BJ (cell line): ENCODE results near the gene LINGO4. TPM values are rescaled to one million over a fixed set of nuclear protein-coding genes. Genes with fewer than 3 reads are reported as not detected.

Source experiments
- CTCF ChIA-PET: fragments of 350-600 bp; formaldehyde crosslinking; extraction: SDS; loops from one replicate; lab custom pipeline; 2021; ENCODE audit warnings: antibody characterized with exemption, inconsistent platforms; lab: Yijun Ruan, JAX
- POLR2A ChIA-PET: fragments of 300-600 bp; sonication (Branson Sonifier 250); formaldehyde crosslinking; extraction: SDS; loops from one replicate; lab custom pipeline; 2021; ENCODE audit warnings: antibody characterized with exemption; lab: Charles Lee
- DNase-seq: peaks from one replicate; pipeline ENCODE4 v3.0.0-alpha.2; 2011; ENCODE audit warnings: low read depth
- H3K27me3 ChIP-seq: 2 replicates; pipeline ENCODE4 v1.6.0; 2011; ENCODE audit warnings: low read length; ENCODE audit not compliant: control insufficient read depth, insufficient read depth
- H3K36me3 ChIP-seq: 2 replicates; pipeline ENCODE4 v1.5.1; 2011; ENCODE audit warnings: low read length; ENCODE audit not compliant: control insufficient read depth, insufficient read depth
- H3K4me3 ChIP-seq: 2 replicates; pipeline ENCODE4 v1.5.1; 2011; ENCODE audit warnings: low read depth, mild to moderate bottlenecking, control low read depth, low read length
- CTCF ChIP-seq: IDR thresholded peaks from 2 replicates; pipeline ENCODE4 v1.5.1; 2011; ENCODE audit warnings: low read depth, mild to moderate bottlenecking, control low read depth, inconsistent platforms, low read length, moderate library complexity; ENCODE audit not compliant: insufficient read depth
- polyA plus RNA-seq: library from polyadenylated mRNA; depleted of rRNA; stranded (reverse); fragments of >200 nt; gene quantifications from 2 replicates; pipeline ENCODE4 v1.2.3, GENCODE V29; 2011

Gene LINGO4
- polyA plus RNA-seq, 1 experiment: not detected

DNA sequence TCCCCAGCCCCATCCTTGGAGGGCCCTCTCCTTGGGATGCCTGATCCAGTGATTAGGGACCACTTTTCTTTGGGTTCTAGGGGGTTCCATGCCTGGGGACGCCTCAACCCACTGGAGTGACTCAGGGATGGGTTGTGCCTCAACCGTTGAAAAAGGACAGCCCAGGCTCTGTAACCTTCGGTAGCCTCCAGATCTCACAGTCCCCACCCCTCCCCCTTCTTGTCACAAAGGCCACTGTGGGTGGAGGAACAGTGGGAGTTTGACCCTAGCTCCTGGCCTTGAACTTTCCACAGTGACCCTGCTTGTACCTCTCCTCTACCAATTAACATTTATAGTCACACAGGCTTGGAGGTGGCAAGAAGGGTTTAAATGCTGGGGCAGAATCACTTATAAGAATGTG lies 29.0 kb upstream of the LINGO4 start:
- DNase-seq: no peak
- Histone ChIP-seq H3K4me3 (no peak overlapping the region), H3K27me3 (peaks cover 16% of the 10 kb centered on the region), H3K36me3 (no peaks in the 10 kb centered on the region)
- TF ChIP-seq CTCF: no peak
- ChIA-PET CTCF (no interaction called here), POLR2A (no interaction called here)

DNA sequence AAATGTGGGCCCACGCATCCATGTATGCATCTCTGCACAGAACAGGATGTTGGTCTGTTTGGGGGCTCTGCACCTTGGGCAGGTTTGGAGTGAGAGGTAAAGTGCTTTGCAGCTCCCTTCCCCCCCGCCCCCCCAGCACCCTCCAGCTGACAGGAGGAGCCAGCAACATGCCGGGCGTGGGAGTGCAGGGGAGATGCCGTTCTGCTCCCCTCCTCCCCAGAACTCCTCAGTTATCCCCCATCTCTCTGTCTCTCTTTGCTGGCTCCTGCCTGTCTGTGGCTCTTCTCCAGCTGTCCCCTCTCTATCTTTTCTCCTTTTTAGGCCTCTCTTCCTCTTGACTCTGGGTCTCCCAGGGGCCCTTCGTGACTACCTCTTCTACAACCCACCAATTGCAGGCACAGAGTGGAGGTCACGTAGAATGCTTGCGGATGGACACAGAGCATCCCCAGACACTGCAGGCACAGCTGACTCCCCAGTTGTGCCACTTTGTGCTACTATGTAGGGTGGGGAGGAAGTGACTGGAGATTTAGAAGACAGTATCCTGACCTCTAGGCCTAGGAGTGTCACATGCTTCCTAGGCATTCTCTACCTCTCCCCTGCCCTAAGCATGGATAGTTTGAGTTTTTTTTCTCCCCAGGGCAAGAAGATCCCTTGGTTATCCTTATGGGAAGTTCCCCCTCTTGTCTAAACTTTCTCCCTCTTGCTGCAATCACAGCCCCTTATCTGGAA lies 28.1 kb upstream of the LINGO4 start:
- POLR2A ChIA-PET: no interaction called here
- no peak overlapping the region for H3K4me3 ChIP-seq
- no peak for TF ChIP-seq CTCF
- CTCF ChIA-PET: no interaction called here
- DNase-seq: no peak
- H3K27me3 ChIP-seq: peaks cover 13% of the 10 kb centered on the region
- no peaks in the 10 kb centered on the region for H3K36me3 ChIP-seq

GRCh38 chr1:151832318-151832980 lies 27.2 kb upstream of the LINGO4 start:
- ChIA-PET CTCF (interaction anchor here (1.1 kb wide), 1 partner anchor 11 kb away, joined by 3 read pairs; no protein-coding TSS in a partner anchor), POLR2A (no interaction called here)
- Histone ChIP-seq H3K27me3 (peaks cover 10% of the 10 kb centered on the region), H3K36me3 (no peaks in the 10 kb centered on the region), H3K4me3 (no peak overlapping the region)
- no peak for DNase-seq
- TF ChIP-seq CTCF: no peak

GRCh38 chr1:151831605-151832004 lies 26.4 kb upstream of the LINGO4 start, which contains the start of gene RORC:
Gene RORC, minus strand, starts transcription at chr1:151831802. Its CDS starts 38 bp downstream, at chr1:151831764.
- Histone ChIP-seq H3K27me3 (peaks cover 6% of the 10 kb centered on the region), H3K4me3 (no peak within 1 kb of the TSS), H3K36me3 (no peaks in the 10 kb centered on the region)
- DNase-seq: no peak
- TF ChIP-seq CTCF: no peak
- POLR2A ChIA-PET: no interaction called here
- CTCF ChIA-PET: interaction anchor here (1.1 kb wide), 1 partner anchor 12 kb away, joined by 3 read pairs; no protein-coding TSS in a partner anchor

- no peak for DNase-seq
- POLR2A ChIA-PET: no interaction called here
- peaks cover 8% of the 10 kb centered on the region for H3K27me3 ChIP-seq
- CTCF ChIA-PET: interaction anchor here (1.1 kb wide), 1 partner anchor 13 kb away, joined by 3 read pairs; no protein-coding TSS in a partner anchor
- no peak overlapping the region for H3K4me3 ChIP-seq
- no peaks in the 10 kb centered on the region for H3K36me3 ChIP-seq
- no peak for TF ChIP-seq CTCF
Measured at GRCh38 chr1:151831256-151831591, 26.0 kb upstream of the LINGO4 start.
